ENCODE data around the gene CIT. TPM values are rescaled to one million over a fixed set of nuclear protein-coding genes. Genes with fewer than 3 reads are reported as not detected.

The CIT gene
- total RNA-seq, 1 donor from 2014 or later = 98.5 TPM

DNA sequence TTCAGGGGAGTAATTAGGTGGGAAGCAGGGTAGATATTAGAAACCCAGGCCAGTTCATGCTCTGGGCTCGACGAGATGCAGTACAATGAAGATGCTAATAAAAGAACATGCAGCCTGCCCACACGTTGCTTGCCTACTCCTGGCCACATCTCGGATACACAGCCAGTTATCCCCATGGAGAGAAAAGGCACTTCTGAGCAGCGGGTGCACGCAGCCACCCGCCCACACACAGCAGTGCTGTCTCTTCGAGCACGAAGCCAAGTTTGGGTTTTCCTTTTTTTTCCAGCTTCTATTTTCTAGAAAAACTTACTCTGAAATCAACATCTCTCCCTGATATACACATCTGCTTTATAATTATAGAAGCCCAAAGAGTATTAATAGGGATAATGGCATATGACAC lies 85.7 kb downstream of the CIT start:
- no peak overlapping the region for H3K27ac Mint-ChIP-seq

DNA sequence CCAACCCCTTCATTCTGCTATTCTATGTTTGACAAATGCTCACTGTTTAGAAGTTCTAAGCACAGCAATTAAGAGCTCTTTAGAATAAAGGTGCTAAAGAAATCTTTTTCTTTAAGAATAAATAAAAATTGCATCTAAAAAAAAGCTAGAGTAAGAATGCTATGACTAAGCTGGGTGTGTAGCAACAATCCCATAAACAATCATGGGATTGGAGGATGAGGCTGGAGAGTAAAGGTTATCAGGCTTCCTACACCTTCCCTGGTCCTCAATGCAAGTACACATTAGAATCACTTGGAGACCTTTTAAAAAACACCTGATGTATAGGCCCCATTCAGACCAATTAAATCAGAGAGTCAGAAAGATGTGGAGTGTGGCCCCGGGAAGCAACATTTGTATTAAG lies 88.3 kb downstream of the CIT start:
- TF ChIP-seq EZH2 (IDR thresholded peaks at IDR 0.05) (no peak), EZH2phosphoT487 (IDR thresholded peaks at IDR 0.05) (no peak)
- TF ChIP-seq, protein P1, sequence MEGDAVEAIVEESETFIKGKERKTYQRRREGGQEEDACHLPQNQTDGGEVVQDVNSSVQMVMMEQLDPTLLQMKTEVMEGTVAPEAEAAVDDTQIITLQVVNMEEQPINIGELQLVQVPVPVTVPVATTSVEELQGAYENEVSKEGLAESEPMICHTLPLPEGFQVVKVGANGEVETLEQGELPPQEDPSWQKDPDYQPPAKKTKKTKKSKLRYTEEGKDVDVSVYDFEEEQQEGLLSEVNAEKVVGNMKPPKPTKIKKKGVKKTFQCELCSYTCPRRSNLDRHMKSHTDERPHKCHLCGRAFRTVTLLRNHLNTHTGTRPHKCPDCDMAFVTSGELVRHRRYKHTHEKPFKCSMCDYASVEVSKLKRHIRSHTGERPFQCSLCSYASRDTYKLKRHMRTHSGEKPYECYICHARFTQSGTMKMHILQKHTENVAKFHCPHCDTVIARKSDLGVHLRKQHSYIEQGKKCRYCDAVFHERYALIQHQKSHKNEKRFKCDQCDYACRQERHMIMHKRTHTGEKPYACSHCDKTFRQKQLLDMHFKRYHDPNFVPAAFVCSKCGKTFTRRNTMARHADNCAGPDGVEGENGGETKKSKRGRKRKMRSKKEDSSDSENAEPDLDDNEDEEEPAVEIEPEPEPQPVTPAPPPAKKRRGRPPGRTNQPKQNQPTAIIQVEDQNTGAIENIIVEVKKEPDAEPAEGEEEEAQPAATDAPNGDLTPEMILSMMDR (IDR thresholded peaks at IDR 0.05) = no peak
- H3K27ac ChIP-seq = no peak overlapping the region
- no peaks in the 10 kb centered on the region for H3K27me3 ChIP-seq
- H3K9me3 ChIP-seq (ENCODE audit: low read depth) = no peaks in the 10 kb centered on the region
- no peaks in the 10 kb centered on the region for H3K4me1 ChIP-seq
- Mint-ChIP-seq H3K9me3 (peaks cover 3% of the 10 kb centered on the region), H3K4me1 (no peaks in the 10 kb centered on the region), H3K36me3 (peaks cover 32% of the 10 kb centered on the region), H3K4me3 (no peak overlapping the region), H3K27ac (no peak overlapping the region), H3K27me3 (ENCODE audit: insufficient read depth, low read depth) (no peaks in the 10 kb centered on the region)
- H3K9ac ChIP-seq = no peak overlapping the region
- H3K79me2 ChIP-seq (ENCODE audit: low read depth) = no peaks in the 10 kb centered on the region
- H3F3A ChIP-seq (ENCODE audit: low read depth) = no peaks in the 10 kb centered on the region
- no peak overlapping the region for H3K4me2 ChIP-seq
- no peak for DNase-seq (ENCODE audit: low spot score)
- no peak overlapping the region for H3K4me3 ChIP-seq
- H2AFZ ChIP-seq (replicated peaks) = no peak overlapping the region
- no peaks in the 10 kb centered on the region for H4K20me1 ChIP-seq (ENCODE audit: low read depth)
- no peaks in the 10 kb centered on the region for H3K36me3 ChIP-seq

More for the DNA sequence above, 85.7 kb downstream of the CIT start:
- Histone ChIP-seq H3F3A (ENCODE audit: low read depth) (no peaks in the 10 kb centered on the region), H3K27me3 (no peaks in the 10 kb centered on the region), H3K4me3 (no peak overlapping the region), H3K27ac (no peak overlapping the region), H3K9me3 (ENCODE audit: low read depth) (no peaks in the 10 kb centered on the region), H2AFZ (replicated peaks) (no peak overlapping the region), H3K36me3 (no peaks in the 10 kb centered on the region), H3K4me2 (no peak overlapping the region), H3K4me1 (no peaks in the 10 kb centered on the region), H3K79me2 (ENCODE audit: low read depth) (no peaks in the 10 kb centered on the region), H4K20me1 (ENCODE audit: low read depth) (no peaks in the 10 kb centered on the region), H3K9ac (no peak overlapping the region)
- H3K4me1 Mint-ChIP-seq = no peaks in the 10 kb centered on the region
- H3K36me3 Mint-ChIP-seq = peaks cover 22% of the 10 kb centered on the region
- TF ChIP-seq, protein P1 (IDR thresholded peaks at IDR 0.05) = no peak
- TF ChIP-seq EZH2 (IDR thresholded peaks at IDR 0.05) = no peak
- H3K4me3 Mint-ChIP-seq = no peak overlapping the region
- DNase-seq (ENCODE audit: low spot score) = no peak
- H3K27me3 Mint-ChIP-seq (ENCODE audit: insufficient read depth, low read depth) = no peaks in the 10 kb centered on the region
- no peaks in the 10 kb centered on the region for H3K9me3 Mint-ChIP-seq

DNA sequence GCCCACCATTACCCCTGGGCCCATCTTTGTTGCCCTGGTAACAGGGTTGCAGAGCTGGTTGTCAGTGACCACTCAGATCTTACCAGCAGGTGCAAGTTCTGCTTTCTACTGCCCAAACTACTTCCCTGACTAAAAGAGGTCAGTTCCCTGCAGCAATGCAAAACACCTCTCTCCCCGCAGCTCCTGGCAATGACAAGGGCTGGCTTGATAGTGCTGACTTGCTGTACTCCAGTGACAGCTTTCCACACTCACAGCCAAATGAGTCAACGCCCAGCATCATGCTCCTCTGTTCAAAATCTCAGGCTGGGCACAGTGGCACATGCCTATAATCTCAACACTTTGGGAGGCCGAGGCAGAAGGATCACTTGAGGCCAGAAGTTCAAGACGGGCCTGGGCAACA lies 90.6 kb downstream of the CIT start:
- Mint-ChIP-seq H3K4me3 (no peak overlapping the region), H3K36me3 (peaks cover 34% of the 10 kb centered on the region), H3K27ac (no peak overlapping the region), H3K4me1 (no peaks in the 10 kb centered on the region), H3K27me3 (ENCODE audit: insufficient read depth, low read depth) (no peaks in the 10 kb centered on the region), H3K9me3 (peaks cover 3% of the 10 kb centered on the region)
- Histone ChIP-seq H4K20me1 (ENCODE audit: low read depth) (no peaks in the 10 kb centered on the region), H3K36me3 (no peaks in the 10 kb centered on the region), H3F3A (ENCODE audit: low read depth) (peaks cover 2% of the 10 kb centered on the region), H3K27me3 (no peaks in the 10 kb centered on the region), H3K4me2 (no peak overlapping the region), H3K9me3 (ENCODE audit: low read depth) (no peaks in the 10 kb centered on the region), H3K4me1 (no peaks in the 10 kb centered on the region), H3K79me2 (ENCODE audit: low read depth) (no peaks in the 10 kb centered on the region), H3K27ac (no peak overlapping the region), H3K4me3 (no peak overlapping the region), H2AFZ (replicated peaks) (no peak overlapping the region), H3K9ac (no peak overlapping the region)
- DNase-seq (ENCODE audit: low spot score) = no peak
- TF ChIP-seq EZH2 (IDR thresholded peaks at IDR 0.05) = no peak

DNA sequence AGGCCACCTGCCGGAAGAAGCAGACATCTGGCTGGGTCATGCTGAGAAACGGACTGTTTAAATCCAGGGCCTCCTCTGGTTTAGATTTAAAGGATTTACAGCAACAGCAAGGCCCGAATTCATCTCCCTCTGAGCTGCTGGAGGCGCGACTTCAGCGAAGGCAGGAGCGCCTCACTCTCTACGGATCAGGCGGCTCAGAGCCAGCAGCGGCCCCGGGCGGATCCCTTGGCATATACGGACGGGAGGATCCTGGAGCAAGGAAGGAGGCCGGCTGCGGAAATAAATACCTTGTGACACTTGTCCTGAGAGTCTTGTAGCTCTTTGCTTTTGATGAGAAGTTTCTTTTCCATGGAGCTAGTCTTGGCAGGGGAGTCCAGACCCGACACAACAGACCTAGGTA lies 92.4 kb downstream of the CIT start:
- no peak overlapping the region for H3K9ac ChIP-seq
- H2AFZ ChIP-seq (replicated peaks) = no peak overlapping the region
- no peaks in the 10 kb centered on the region for H3K79me2 ChIP-seq (ENCODE audit: low read depth)
- H3K27me3 Mint-ChIP-seq (ENCODE audit: insufficient read depth, low read depth) = no peaks in the 10 kb centered on the region
- no peaks in the 10 kb centered on the region for H3K36me3 ChIP-seq
- H3K4me3 ChIP-seq = no peak overlapping the region
- DNase-seq (ENCODE audit: low spot score) = no peak
- H3K36me3 Mint-ChIP-seq = peaks cover 38% of the 10 kb centered on the region
- no peaks in the 10 kb centered on the region for H3K4me1 Mint-ChIP-seq
- H3K27me3 ChIP-seq = no peaks in the 10 kb centered on the region
- H3K4me2 ChIP-seq = no peak overlapping the region
- TF ChIP-seq EZH2phosphoT487 (IDR thresholded peaks at IDR 0.05) (no peak), EZH2 (IDR thresholded peaks at IDR 0.05) (no peak)
- no peak overlapping the region for H3K27ac Mint-ChIP-seq
- H3K9me3 Mint-ChIP-seq = peaks cover 3% of the 10 kb centered on the region
- no peaks in the 10 kb centered on the region for H3K4me1 ChIP-seq
- no peak overlapping the region for H3K4me3 Mint-ChIP-seq
- H3F3A ChIP-seq (ENCODE audit: low read depth) = peaks cover 5% of the 10 kb centered on the region
- H4K20me1 ChIP-seq (ENCODE audit: low read depth) = no peaks in the 10 kb centered on the region
- H3K27ac ChIP-seq = no peak overlapping the region
- H3K9me3 ChIP-seq (ENCODE audit: low read depth) = no peaks in the 10 kb centered on the region

Measured in neural progenitor cell (in vitro differentiated cells).